Lung (tissue), 16 donors: ENCODE measurements around the gene FRMPD3. TPM values are rescaled to one million over a fixed set of nuclear protein-coding genes. Genes with fewer than 3 reads are reported as not detected.

ENCODE experiments used
- ATAC-seq: fragments of 200-7000 bp; cut with Tn5 transposase; one replicate; pipeline ENCODE4 v1.9.1; 2020; ENCODE audit warnings: moderate number of reproducible peaks; ENCODE audit not compliant: insufficient read depth, low FRiP score
- DNase-seq, 3 donors: peaks; one replicate each; pipeline ENCODE4 v3.0.0-alpha.2; 2013 to 2017
- H3K27ac ChIP-seq, 2 donors: one replicate each; pipeline ENCODE4 v1.5.1; 2013; ENCODE audit warnings: mild to moderate bottlenecking in 2 of 2, moderate library complexity in 2 of 2, control low read depth in 1 of 2, inconsistent platforms in 1 of 2, low read depth in 1 of 2, low read length in 1 of 2
- H3K27me3 ChIP-seq, 3 donors: one replicate each; pipeline ENCODE4 v1.5.1; 2013; ENCODE audit warnings: low read length in 2 of 3; ENCODE audit not compliant: control insufficient read depth in 3 of 3, insufficient read depth in 3 of 3
- H3K36me3 ChIP-seq, 4 donors: one replicate each; pipeline ENCODE4 v1.5.1; 2013; ENCODE audit warnings: low read length in 4 of 4, mild to moderate bottlenecking in 1 of 4, moderate library complexity in 1 of 4; ENCODE audit not compliant: control insufficient read depth in 4 of 4, insufficient read depth in 4 of 4
- H3K4me1 ChIP-seq, 5 donors: one replicate each; pipeline ENCODE4 v1.5.1; 2013; ENCODE audit warnings: low read length in 5 of 5, mild to moderate bottlenecking in 2 of 5, moderate library complexity in 1 of 5; ENCODE audit not compliant: control insufficient read depth in 5 of 5, insufficient read depth in 5 of 5
- H3K4me3 ChIP-seq: one replicate; pipeline ENCODE4 v1.5.1; 2013; ENCODE audit warnings: mild to moderate bottlenecking, control low read depth, moderate library complexity
- H3K9ac ChIP-seq, 2 donors: one replicate each; pipeline ENCODE4 v1.5.1; 2013; ENCODE audit warnings: low read length in 2 of 2, control low read depth in 1 of 2; ENCODE audit not compliant: insufficient read depth in 1 of 2
- H3K9me3 ChIP-seq, 4 donors: one replicate each; pipeline ENCODE4 v1.5.1; 2013; ENCODE audit warnings: low read length in 3 of 4, mild to moderate bottlenecking in 1 of 4, moderate library complexity in 1 of 4; ENCODE audit not compliant: control insufficient read depth in 4 of 4, insufficient read depth in 3 of 4
- CTCF ChIP-seq: IDR thresholded peaks from 2 replicates; pipeline ENCODE4 v1.5.1; 2012; ENCODE audit warnings: mild to moderate bottlenecking; ENCODE audit errors: control extremely low read depth, extremely low read depth
- WGBS, 2 donors: extraction: QIAGEN DNeasy Blood & Tissue Kit; methylation state at CpG; one replicate each; pipeline ENCODE4 v1.1.7; 2013; 5-methylcytosine and 5-hydroxymethylcytosine counted together
- long read RNA-seq, 5 donors: transcript quantifications; one replicate each; lab custom pipeline, GENCODE V29; 2026
- polyA plus RNA-seq, 2 donors: library from polyadenylated mRNA; stranded (reverse); fragments of 200-250 nt; gene quantifications; one replicate each; pipeline ENCODE4 v1.2.1, GENCODE V29; 2013
- total RNA-seq, 2 donors: library from RNA; depleted of rRNA in 1 of 2; stranded (reverse); fragments of >200 nt in 1 of 2; gene quantifications; one replicate each; pipeline ENCODE4 v1.2.1, GENCODE V29; 2014 to 2021
- donor health status: control.
- donor health status: control.
- donor health status: Bipolar disorder and iron deficiency.
- donor health status: healthy.
- donor health status: DM: yes; HTN: yes; CAD: no.

Gene FRMPD3
- total RNA-seq (1 to 10 TPM in 1 of 2 donors, under 1 TPM in 1; 0.15 to 3.2 TPM), polyA plus RNA-seq (under 1 TPM; 0.06 to 0.20 TPM)
- long read RNA-seq, donor 1, result 0 reads
- long read RNA-seq, donor 2, result 0 reads
- long read RNA-seq, donor 3, result 0 reads
- long read RNA-seq, donor 4, result 0 reads
- long read RNA-seq, donor 5, result 0 reads

GRCh38 chrX:107448998-107449835, at the start of gene FRMPD3:
Gene FRMPD3 (plus strand): TSS chrX:107449652. CDS start chrX:107526589, 76,937 bp downstream.
- H3K27ac ChIP-seq, result no peak within 1 kb of the TSS
- DNase-seq (peak; percentile 55 to 57 (median 57)), ATAC-seq (no peak)
- no peak for TF ChIP-seq CTCF
- H3K27me3 ChIP-seq, result peaks cover 0 to 50% (median 19%) of the 10 kb centered on the region in 3 donors
- no peak within 1 kb of the TSS for H3K9ac ChIP-seq
- whole genome bisulfite sequencing, 2 donors, result 2 to 30% methylated on average over 21 to 69 of the region's 69 CpGs
- no peaks in the 10 kb centered on the region for H3K36me3 ChIP-seq
- H3K9me3 ChIP-seq, result peaks cover 0 to 3% (median 0%) of the 10 kb centered on the region in 4 donors
- H3K4me3 ChIP-seq, result no peak within 1 kb of the TSS
- H3K4me1 ChIP-seq, result peaks cover 0 to 30% (median 0%) of the 10 kb centered on the region in 5 donors

- no peak for DNase-seq
- no peak for TF ChIP-seq CTCF
- H3K9me3 ChIP-seq, result no peaks in the 10 kb centered on the region
- H3K27ac ChIP-seq, result no peak overlapping the region
- no peaks in the 10 kb centered on the region for H3K4me1 ChIP-seq
- H3K27me3 ChIP-seq, result peaks cover 0 to 30% (median 6%) of the 10 kb centered on the region in 3 donors
- no peak for ATAC-seq
- H3K36me3 ChIP-seq, result no peaks in the 10 kb centered on the region
- H3K9ac ChIP-seq, result no peak overlapping the region
- 76 to 95% methylated on average over 2 of the region's 2 CpGs for WGBS, 2 donors
- H3K4me3 ChIP-seq, result no peak overlapping the region
Observed at GRCh38 chrX:107420571-107420970, 28.9 kb upstream of the FRMPD3 start.

GRCh38 chrX:107421337-107421861, 28.1 kb upstream of the FRMPD3 start:
- no peaks in the 10 kb centered on the region for H3K9me3 ChIP-seq
- TF ChIP-seq CTCF, result no peak
- H3K4me3 ChIP-seq, result no peak overlapping the region
- H3K27ac ChIP-seq, result no peak overlapping the region
- no peaks in the 10 kb centered on the region for H3K4me1 ChIP-seq
- no peak overlapping the region for H3K9ac ChIP-seq
- H3K36me3 ChIP-seq, result no peaks in the 10 kb centered on the region
- ATAC-seq (no peak), DNase-seq (no peak)
- WGBS, 2 donors, result 68% methylated on average over 3 of the region's 3 CpGs
- peaks cover 0 to 27% (median 6%) of the 10 kb centered on the region in 3 donors for H3K27me3 ChIP-seq
